Endothelial cell of umbilical vein (primary cell): ENCODE measurements around the gene THBS3. TPM values are rescaled to one million over a fixed set of nuclear protein-coding genes. Genes with fewer than 3 reads are reported as not detected.

ENCODE experiments used
- BruUV-seq: library from RNA; stranded (reverse); fragments of 400-500 nt; replicated peaks from 2 replicates; lab custom pipeline; 2021; lab: Mats Ljungman, UMichigan
- CTCF ChIA-PET: fragments of 300-600, 350-600 bp; sonication (Branson Sonifier 250); formaldehyde crosslinking; loops from one replicate; lab custom pipeline; 2021; ENCODE audit warnings: antibody characterized with exemption, inconsistent platforms; lab: Charles Lee
- POLR2A ChIA-PET: fragments of 300-600, 350-600 bp; sonication (Branson Sonifier 250); formaldehyde crosslinking; loops from one replicate; lab custom pipeline; 2021; ENCODE audit warnings: antibody characterized with exemption, inconsistent platforms; lab: Charles Lee
- DNase-seq: peaks from one replicate; pipeline ENCODE4 v3.0.0-alpha.2; 2011; ENCODE audit warnings: low read depth, low spot score
- FAIRE-seq: peaks from 2 replicates; lab custom pipeline; 2011; peaks lifted over from hg19 to GRCh38; lab: Jason Lieb, UNC
- H2AFZ ChIP-seq: 2 replicates; pipeline ENCODE4 v1.6.0; 2012; ENCODE audit warnings: low read depth, low read length, control low read depth, inconsistent platforms
- H3K27ac ChIP-seq: 2 replicates; pipeline ENCODE4 v1.5.1; 2011; ENCODE audit warnings: low read depth, mild to moderate bottlenecking, control low read depth, low read length, moderate library complexity; ENCODE audit not compliant: insufficient read depth
- H3K27me3 ChIP-seq, 2 experiments: 2 replicates each; pipeline versions ENCODE4 v1.6.0 to v1.6.1; 2011; ENCODE audit warnings: low read length in 2 of 2, mixed read lengths in 1 of 2; ENCODE audit not compliant: control insufficient read depth in 2 of 2, insufficient read depth in 2 of 2
- H3K36me3 ChIP-seq, 2 experiments: 2 replicates in 1 of 2; 3 replicates in 1 of 2; pipeline ENCODE4 v1.5.1; 2011; ENCODE audit warnings: low read length in 2 of 2, mild to moderate bottlenecking in 1 of 2, moderate library complexity in 1 of 2; ENCODE audit not compliant: control insufficient read depth in 2 of 2, insufficient read depth in 2 of 2; ENCODE audit errors: extremely low read depth in 1 of 2
- H3K4me1 ChIP-seq: 3 replicates; pipeline ENCODE4 v1.5.1; 2011; ENCODE audit warnings: mild to moderate bottlenecking, low read length; ENCODE audit not compliant: control insufficient read depth, insufficient read depth; ENCODE audit errors: extremely low read depth
- H3K4me2 ChIP-seq: 2 replicates; pipeline ENCODE4 v1.6.1; 2011; ENCODE audit warnings: low read length, control low read depth, mixed read lengths; ENCODE audit not compliant: insufficient read depth
- H3K4me3 ChIP-seq, 3 experiments: fragments of 200-600 bp in 1 of 3; sonication (generic), shearing (Covaris generic) in 1 of 3; replicated peaks in 1 of 3; 2 replicates each; pipeline ENCODE4 v1.5.1; 2011 to 2016; ENCODE audit warnings: control low read depth in 3 of 3, low read length in 3 of 3, mild to moderate bottlenecking in 2 of 3, inconsistent platforms in 1 of 3, low read depth in 1 of 3, moderate library complexity in 1 of 3; ENCODE audit not compliant: insufficient read depth in 1 of 3
- H3K79me2 ChIP-seq: 2 replicates; pipeline ENCODE4 v1.6.0; 2012; ENCODE audit warnings: low read length, inconsistent platforms; ENCODE audit not compliant: control insufficient read depth, insufficient read depth
- H3K9ac ChIP-seq: replicated peaks from 2 replicates; pipeline ENCODE3; 2011; ENCODE audit warnings: low read length, control low read depth; ENCODE audit not compliant: insufficient read depth; ENCODE audit errors: extremely low read depth
- H3K9me1 ChIP-seq: replicated peaks from 3 replicates; pipeline ENCODE4 v1.6.0; 2011; ENCODE audit warnings: mild to moderate bottlenecking, low read length; ENCODE audit not compliant: control insufficient read depth, insufficient read depth; ENCODE audit errors: extremely low read depth
- H3K9me3 ChIP-seq: replicated peaks from 2 replicates; pipeline ENCODE4 v1.5.1; 2012; ENCODE audit warnings: low read length, inconsistent platforms; ENCODE audit not compliant: control insufficient read depth, insufficient read depth
- H4K20me1 ChIP-seq: replicated peaks from 2 replicates; pipeline ENCODE3; 2011; ENCODE audit warnings: mild to moderate bottlenecking, low read length; ENCODE audit not compliant: control insufficient read depth, insufficient read depth; ENCODE audit errors: extremely low read depth
- EZH2 ChIP-seq: IDR thresholded peaks from 2 replicates; pipeline ENCODE4 v1.6.1; 2012; ENCODE audit warnings: borderline replicate concordance, low read depth, mild to moderate bottlenecking, moderate library complexity, low read length, inconsistent platforms; ENCODE audit not compliant: severe bottlenecking
- FOS ChIP-seq: IDR thresholded peaks from 2 replicates; pipeline ENCODE4 v1.6.1; 2011; ENCODE audit warnings: mild to moderate bottlenecking, low read length, moderate library complexity, borderline replicate concordance; ENCODE audit not compliant: insufficient read depth
- JUN ChIP-seq: IDR thresholded peaks from 2 replicates; pipeline ENCODE4 v1.6.1; 2011; ENCODE audit warnings: borderline replicate concordance, low read depth; ENCODE audit not compliant: insufficient read length, insufficient read depth
- MAX ChIP-seq: IDR thresholded peaks from 2 replicates; pipeline ENCODE4 v1.6.1; 2011; ENCODE audit not compliant: insufficient read depth, insufficient read length
- MYC ChIP-seq: IDR thresholded peaks from one replicate; pipeline ENCODE4 v1.6.1; 2011; ENCODE audit warnings: mild to moderate bottlenecking, low read depth, low read length
- dilution Hi-C: fragments of 300-500 bp; cut with MboI; formaldehyde crosslinking; loops from one replicate; pipeline ENCODE4 v1.15.0; 2019; ENCODE audit warnings: low sequenced_read_pairs; ENCODE audit not compliant: extremely low pct_ligation_motif_present
- intact Hi-C: fragments of 100-400 bp; cut with micrococcal nuclease; formaldehyde crosslinking; loops from one replicate; pipeline ENCODE4 v1.10.0; 2022
- polyA plus RNA-seq, 4 experiments: library from polyadenylated mRNA; depleted of rRNA in 3 of 4; stranded (reverse) in 3 of 4; unstranded in 1 of 4; fragments of >200 nt; gene quantifications; 2 replicates each; pipeline versions ENCODE4 v1.2.1 to v1.2.3, GENCODE V29; 2011 to 2012; ENCODE audit warnings: missing spikeins in 1 of 4
- total RNA-seq: library from RNA; stranded (reverse); gene quantifications from 2 replicates; pipeline ENCODE4 v1.2.3, GENCODE V29; 2021

THBS3 gene
- total and polyA plus RNA-seq, 2 donors (not counting 3 experiments of a cell fraction or from before 2014, with no cell fraction given), result 23.6 to 25.7 TPM

GRCh38 chr1:155256058-155256852 is 48.6 kb upstream of the THBS3 start:
- H3K4me2 ChIP-seq, result peak overlapping the region; percentile 76

More at GRCh38 chr1:155256058-155256852, 48.6 kb upstream of the THBS3 start:
- peak overlapping the region; percentile 80 for H2AFZ ChIP-seq
- intact Hi-C loops, result loop anchor here (10.0 kb wide), 1 partner anchor 309 kb away; the partner anchor contains the start of gene ASH1L
- POLR2A ChIA-PET, result interaction anchor here (0.6 kb wide), 1 partner anchor 9 kb away, joined by 4 read pairs; no protein-coding TSS in a partner anchor
- peaks cover 26% of the 10 kb centered on the region for H3K4me1 ChIP-seq
- DNase-seq (no peak), FAIRE-seq (no peak)
- peaks cover 20% of the 10 kb centered on the region for H3K79me2 ChIP-seq
- peak overlapping the region; percentile 66 for H3K27ac ChIP-seq
- no peaks in the 10 kb centered on the region for H3K27me3 ChIP-seq
- dilution Hi-C loops, result no loop called here
- peaks cover 3 to 11% of the 10 kb centered on the region in 2 experiments for H3K36me3 ChIP-seq
- peak overlapping the region in 1 of 3 experiments; percentile 57 for H3K4me3 ChIP-seq
- CTCF ChIA-PET, result interaction anchor here (1.1 kb wide), 1 partner anchor 10 kb away, joined by 5 read pairs; no protein-coding TSS in a partner anchor
- no TSS peak for BruUV-seq
- H3K9me3 ChIP-seq, result no peaks in the 10 kb centered on the region
- no peak for TF ChIP-seq JUN
- no peak for TF ChIP-seq MYC
- TF ChIP-seq EZH2, result no peak
- TF ChIP-seq FOS, result no peak
- TF ChIP-seq MAX, result no peak
- H3K9me1 ChIP-seq, result no peaks in the 10 kb centered on the region
- no peaks in the 10 kb centered on the region for H4K20me1 ChIP-seq
- peak overlapping the region; percentile 77 for H3K9ac ChIP-seq
